GM12878 (cell line): ENCODE measurements around the gene CEP57.
"Not testable (repeated sequence)": the region's sequence is repeated elsewhere in the genome, so short reads cannot be mapped to it uniquely, and the experiment has no call there.

Experiments used
- BHLHE40 ChIP-seq, 2 experiments: fragments of 450-650 bp in 1 of 2; IDR thresholded peaks; 2 replicates each; pipeline ENCODE4 v1.6.1; 2011 to 2017; ENCODE audit warnings: low read depth in 2 of 2, borderline replicate concordance in 1 of 2, improper control_type of control experiment in 1 of 2, low read length in 1 of 2, mild to moderate bottlenecking in 1 of 2
- CEBPB ChIP-seq, 2 experiments: fragments of 150-350 bp in 1 of 2; IDR thresholded peaks; 2 replicates each; pipeline ENCODE4 v1.6.1; 2012 to 2014; ENCODE audit warnings: low read depth in 2 of 2, low read length in 2 of 2, borderline replicate concordance in 1 of 2, inconsistent platforms in 1 of 2
- CHD2 ChIP-seq: IDR thresholded peaks from 2 replicates; pipeline ENCODE4 v1.6.1; 2011; ENCODE audit warnings: low read depth, low read length, improper control_type of control experiment, borderline replicate concordance
- CTCF ChIP-seq, 3 experiments: IDR thresholded peaks in 2 of 3; conservative IDR thresholded peaks in 1 of 3; 2 replicates each; pipeline ENCODE4 v1.5.1; 2011; ENCODE audit warnings: low read depth in 3 of 3, low read length in 3 of 3, mild to moderate bottlenecking in 3 of 3, control low read depth in 2 of 3, moderate library complexity in 2 of 3, inconsistent platforms in 1 of 3, mixed read lengths in 1 of 3; ENCODE audit not compliant: control insufficient read depth in 2 of 3, insufficient read depth in 1 of 3; ENCODE audit errors: extremely low read depth in 1 of 3
- REST ChIP-seq: IDR thresholded peaks from 2 replicates; pipeline ENCODE4 v1.6.1; 2012; ENCODE audit warnings: mild to moderate bottlenecking, low read depth, low read length
- SMAD1 ChIP-seq: fragments of 450-650 bp; IDR thresholded peaks from 2 replicates; pipeline ENCODE4 v1.6.1; 2018; ENCODE audit warnings: mild to moderate bottlenecking, low read depth; ENCODE audit not compliant: partially characterized antibody
- TF ChIP-seq, protein P1 (sequence below): fragments of 450-650 bp; IDR thresholded peaks from 2 replicates; pipeline ENCODE4 v1.6.1; 2016; ENCODE audit warnings: mild to moderate bottlenecking, moderate library complexity, borderline replicate concordance

- not testable (repeated sequence) for TF ChIP-seq CTCF (IDR thresholded peaks at IDR 0.05 in 2 of 3, conservative IDR thresholded peaks at IDR 0.05 in 1 of 3; ENCODE audit: control insufficient read depth in 2 of 3, extremely low read depth in 1 of 3, insufficient read depth in 1 of 3, low read depth in 3 of 3, low read length in 3 of 3); BHLHE40 (IDR thresholded peaks at IDR 0.05; ENCODE audit: borderline replicate concordance in 1 of 2, low read depth in 2 of 2, low read length in 1 of 2); REST; CHD2; SMAD1; CEBPB (IDR thresholded peaks at IDR 0.05; ENCODE audit: borderline replicate concordance in 1 of 2, low read depth in 2 of 2, low read length in 2 of 2)
- TF ChIP-seq, protein P1, sequence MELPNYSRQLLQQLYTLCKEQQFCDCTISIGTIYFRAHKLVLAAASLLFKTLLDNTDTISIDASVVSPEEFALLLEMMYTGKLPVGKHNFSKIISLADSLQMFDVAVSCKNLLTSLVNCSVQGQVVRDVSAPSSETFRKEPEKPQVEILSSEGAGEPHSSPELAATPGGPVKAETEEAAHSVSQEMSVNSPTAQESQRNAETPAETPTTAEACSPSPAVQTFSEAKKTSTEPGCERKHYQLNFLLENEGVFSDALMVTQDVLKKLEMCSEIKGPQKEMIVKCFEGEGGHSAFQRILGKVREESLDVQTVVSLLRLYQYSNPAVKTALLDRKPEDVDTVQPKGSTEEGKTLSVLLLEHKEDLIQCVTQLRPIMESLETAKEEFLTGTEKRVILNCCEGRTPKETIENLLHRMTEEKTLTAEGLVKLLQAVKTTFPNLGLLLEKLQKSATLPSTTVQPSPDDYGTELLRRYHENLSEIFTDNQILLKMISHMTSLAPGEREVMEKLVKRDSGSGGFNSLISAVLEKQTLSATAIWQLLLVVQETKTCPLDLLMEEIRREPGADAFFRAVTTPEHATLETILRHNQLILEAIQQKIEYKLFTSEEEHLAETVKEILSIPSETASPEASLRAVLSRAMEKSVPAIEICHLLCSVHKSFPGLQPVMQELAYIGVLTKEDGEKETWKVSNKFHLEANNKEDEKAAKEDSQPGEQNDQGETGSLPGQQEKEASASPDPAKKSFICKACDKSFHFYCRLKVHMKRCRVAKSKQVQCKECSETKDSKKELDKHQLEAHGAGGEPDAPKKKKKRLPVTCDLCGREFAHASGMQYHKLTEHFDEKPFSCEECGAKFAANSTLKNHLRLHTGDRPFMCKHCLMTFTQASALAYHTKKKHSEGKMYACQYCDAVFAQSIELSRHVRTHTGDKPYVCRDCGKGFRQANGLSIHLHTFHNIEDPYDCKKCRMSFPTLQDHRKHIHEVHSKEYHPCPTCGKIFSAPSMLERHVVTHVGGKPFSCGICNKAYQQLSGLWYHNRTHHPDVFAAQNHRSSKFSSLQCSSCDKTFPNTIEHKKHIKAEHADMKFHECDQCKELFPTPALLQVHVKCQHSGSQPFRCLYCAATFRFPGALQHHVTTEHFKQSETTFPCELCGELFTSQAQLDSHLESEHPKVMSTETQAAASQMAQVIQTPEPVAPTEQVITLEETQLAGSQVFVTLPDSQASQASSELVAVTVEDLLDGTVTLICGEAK, result not testable (repeated sequence)
Measured at GRCh38 chr11:95854362-95854761, 64.1 kb downstream of the CEP57 start.
